Liver (tissue), 9 donors: ENCODE measurements around the gene LURAP1L. TPM values are rescaled to one million over a fixed set of nuclear protein-coding genes. Genes with fewer than 3 reads are reported as not detected.

Experiments used
- DNase-seq: peaks from one replicate; pipeline ENCODE4 v3.0.0-alpha.2; 2017; ENCODE audit warnings: low spot score
- H3K27ac ChIP-seq, 2 donors: one replicate each; pipeline ENCODE4 v1.7.0; 2013; ENCODE audit warnings: inconsistent platforms in 2 of 2, low read length in 2 of 2, control low read depth in 1 of 2, low read depth in 1 of 2, mild to moderate bottlenecking in 1 of 2
- H3K27me3 ChIP-seq, 4 donors: one replicate each; pipeline versions ENCODE4 v1.6.1 to v1.7.0; 2013; ENCODE audit warnings: low read length in 3 of 4, inconsistent platforms in 1 of 4, mild to moderate bottlenecking in 1 of 4, moderate library complexity in 1 of 4; ENCODE audit not compliant: control insufficient read depth in 4 of 4, insufficient read depth in 4 of 4
- H3K36me3 ChIP-seq, 4 donors: one replicate each; pipeline versions ENCODE4 v1.6.1 to v1.7.0; 2013; ENCODE audit warnings: low read length in 3 of 4, mild to moderate bottlenecking in 3 of 4, low read depth in 1 of 4, moderate library complexity in 1 of 4; ENCODE audit not compliant: control insufficient read depth in 4 of 4, insufficient read depth in 3 of 4
- H3K4me1 ChIP-seq, 4 donors: one replicate each; pipeline versions ENCODE4 v1.6.1 to v1.7.0; 2013; ENCODE audit warnings: low read length in 3 of 4, mild to moderate bottlenecking in 3 of 4, moderate library complexity in 1 of 4; ENCODE audit not compliant: control insufficient read depth in 4 of 4, insufficient read depth in 4 of 4
- H3K4me3 ChIP-seq, 3 donors: one replicate each; pipeline versions ENCODE4 v1.6.1 to v1.7.0; 2013; ENCODE audit warnings: low read length in 3 of 3, control low read depth in 1 of 3, low read depth in 1 of 3, mild to moderate bottlenecking in 1 of 3
- H3K9ac ChIP-seq, 2 donors: one replicate each; pipeline ENCODE4 v1.7.0; 2013; ENCODE audit warnings: low read length in 2 of 2, mild to moderate bottlenecking in 2 of 2, moderate library complexity in 2 of 2, control low read depth in 1 of 2, low read depth in 1 of 2
- H3K9me3 ChIP-seq, 4 donors: one replicate each; pipeline versions ENCODE4 v1.6.1 to v1.7.0; 2013; ENCODE audit warnings: low read length in 3 of 4; ENCODE audit not compliant: control insufficient read depth in 4 of 4
- EGR1 ChIP-seq, 2 donors: IDR thresholded peaks; 2 replicates each; pipeline ENCODE4 v1.6.1; 2016 to 2018; ENCODE audit warnings: antibody characterized with exemption in 2 of 2, low read depth in 2 of 2
- FOXA1 ChIP-seq: IDR thresholded peaks from 2 replicates; pipeline ENCODE4 v1.6.1; 2016; ENCODE audit warnings: antibody characterized with exemption
- FOXA2 ChIP-seq: IDR thresholded peaks from 2 replicates; pipeline ENCODE4 v1.6.1; 2016; ENCODE audit warnings: antibody characterized with exemption
- GABPA ChIP-seq, 2 donors: IDR thresholded peaks in 1 of 2; conservative IDR thresholded peaks in 1 of 2; 2 replicates each; pipeline ENCODE4 v1.6.1; 2016; ENCODE audit warnings: antibody characterized with exemption in 2 of 2, mild to moderate bottlenecking in 1 of 2, moderate library complexity in 1 of 2
- HNF4G ChIP-seq: IDR thresholded peaks from 2 replicates; pipeline ENCODE4 v1.6.1; 2016; ENCODE audit warnings: antibody characterized with exemption
- NR2F2 ChIP-seq: IDR thresholded peaks from 2 replicates; pipeline ENCODE4 v1.6.1; 2016; ENCODE audit warnings: antibody characterized with exemption
- RAD21 ChIP-seq, 2 donors: IDR thresholded peaks; 2 replicates each; pipeline ENCODE4 v1.6.1; 2016; ENCODE audit warnings: antibody characterized with exemption in 2 of 2, mild to moderate bottlenecking in 2 of 2
- RXRA ChIP-seq, 2 donors: IDR thresholded peaks; 2 replicates each; pipeline ENCODE4 v1.6.1; 2017 to 2018; ENCODE audit warnings: antibody characterized with exemption in 2 of 2, mild to moderate bottlenecking in 1 of 2
- SP1 ChIP-seq: IDR thresholded peaks from 2 replicates; pipeline ENCODE4 v1.6.1; 2018; ENCODE audit warnings: antibody characterized with exemption, mild to moderate bottlenecking
- TAF1 ChIP-seq: conservative IDR thresholded peaks from 2 replicates; pipeline ENCODE4 v1.6.1; 2016; ENCODE audit warnings: antibody characterized with exemption, mild to moderate bottlenecking
- YY1 ChIP-seq: IDR thresholded peaks from 2 replicates; pipeline ENCODE4 v1.6.1; 2016; ENCODE audit warnings: antibody characterized with exemption, mild to moderate bottlenecking
- WGBS: extraction: QIAGEN DNeasy Blood & Tissue Kit; methylation state at CpG from one replicate; pipeline ENCODE4 v1.1.7; 2013; 5-methylcytosine and 5-hydroxymethylcytosine counted together
- polyA plus RNA-seq, 2 donors: library from polyadenylated mRNA; stranded (reverse) in 1 of 2; unstranded in 1 of 2; fragments of 200-250 nt in 1 of 2; fragments of >200 nt in 1 of 2; fragmentation: Nextera tagmentation in 1 of 2; extraction: Ambion mirVana in 1 of 2; gene quantifications; one replicate each; pipeline versions ENCODE4 v1.2.1 to v1.2.3, GENCODE V29; 2013 to 2015
- total RNA-seq, 2 donors: library from RNA; depleted of rRNA; stranded (reverse); fragments of >200 nt; gene quantifications; one replicate each; pipeline ENCODE4 v1.2.3, GENCODE V29; 2014
- TF ChIP-seq, protein P1 (sequence below): IDR thresholded peaks from 2 replicates; pipeline ENCODE4 v1.6.1; 2016; ENCODE audit warnings: antibody characterized with exemption
- TF ChIP-seq, protein P2 (sequence below): IDR thresholded peaks from 2 replicates; pipeline ENCODE4 v1.6.1; 2016; ENCODE audit warnings: antibody characterized with exemption
- donor health status: healthy.
- donor health status: healthy.
- donor health status: healthy.
- donor health status: healthy.
- donor health status: healthy.

The LURAP1L gene
- total and polyA plus RNA-seq, 4 donors: 4.2 to 18.6 (median 8.9) TPM

DNA sequence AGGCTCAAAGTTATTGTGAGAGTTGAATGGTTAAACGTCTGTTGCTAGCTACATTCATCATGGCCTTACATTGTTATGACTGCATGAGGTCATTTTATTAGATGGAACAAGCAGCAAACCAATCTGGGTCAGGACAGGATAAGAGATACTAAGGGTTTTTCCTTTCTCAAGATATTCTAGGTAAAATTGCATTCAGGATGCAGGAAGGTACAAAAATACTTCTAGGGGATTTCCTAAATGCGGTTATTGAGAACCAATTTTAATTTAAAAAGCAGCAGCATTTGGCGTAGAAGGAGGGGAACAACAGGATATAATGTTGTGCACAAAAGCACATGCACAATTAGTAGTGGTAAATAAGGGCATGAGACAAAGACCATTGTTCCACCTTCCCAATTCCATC is 39.2 kb upstream of the LURAP1L start:
- no peaks in the 10 kb centered on the region for H3K27me3 ChIP-seq
- H3K4me3 ChIP-seq: no peak overlapping the region
- no peaks in the 10 kb centered on the region for H3K36me3 ChIP-seq
- 46% methylated on average over 3 of the region's 3 CpGs for WGBS
- H3K9ac ChIP-seq: no peak overlapping the region
- no peak for DNase-seq
- peaks cover 0 to 5% (median under 1%) of the 10 kb centered on the region in 4 donors for H3K9me3 ChIP-seq
- no peak overlapping the region for H3K27ac ChIP-seq
- no peak for TF ChIP-seq EGR1 (IDR thresholded peaks at IDR 0.05; ENCODE audit: low read depth in 2 of 2)
- TF ChIP-seq, protein P1, sequence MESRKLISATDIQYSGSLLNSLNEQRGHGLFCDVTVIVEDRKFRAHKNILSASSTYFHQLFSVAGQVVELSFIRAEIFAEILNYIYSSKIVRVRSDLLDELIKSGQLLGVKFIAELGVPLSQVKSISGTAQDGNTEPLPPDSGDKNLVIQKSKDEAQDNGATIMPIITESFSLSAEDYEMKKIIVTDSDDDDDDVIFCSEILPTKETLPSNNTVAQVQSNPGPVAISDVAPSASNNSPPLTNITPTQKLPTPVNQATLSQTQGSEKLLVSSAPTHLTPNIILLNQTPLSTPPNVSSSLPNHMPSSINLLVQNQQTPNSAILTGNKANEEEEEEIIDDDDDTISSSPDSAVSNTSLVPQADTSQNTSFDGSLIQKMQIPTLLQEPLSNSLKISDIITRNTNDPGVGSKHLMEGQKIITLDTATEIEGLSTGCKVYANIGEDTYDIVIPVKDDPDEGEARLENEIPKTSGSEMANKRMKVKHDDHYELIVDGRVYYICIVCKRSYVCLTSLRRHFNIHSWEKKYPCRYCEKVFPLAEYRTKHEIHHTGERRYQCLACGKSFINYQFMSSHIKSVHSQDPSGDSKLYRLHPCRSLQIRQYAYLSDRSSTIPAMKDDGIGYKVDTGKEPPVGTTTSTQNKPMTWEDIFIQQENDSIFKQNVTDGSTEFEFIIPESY: no peak
- no peak for TF ChIP-seq RXRA (IDR thresholded peaks at IDR 0.05)
- no peak for TF ChIP-seq NR2F2
- TF ChIP-seq RAD21 (IDR thresholded peaks at IDR 0.05): no peak
- TF ChIP-seq TAF1: no peak
- TF ChIP-seq FOXA1: no peak
- TF ChIP-seq, protein P2, sequence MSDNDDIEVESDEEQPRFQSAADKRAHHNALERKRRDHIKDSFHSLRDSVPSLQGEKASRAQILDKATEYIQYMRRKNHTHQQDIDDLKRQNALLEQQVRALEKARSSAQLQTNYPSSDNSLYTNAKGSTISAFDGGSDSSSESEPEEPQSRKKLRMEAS: no peak
- TF ChIP-seq HNF4G: no peak
- no peak for TF ChIP-seq GABPA (IDR thresholded peaks at IDR 0.05 in 1 of 2, conservative IDR thresholded peaks at IDR 0.05 in 1 of 2)
- TF ChIP-seq SP1: no peak
- no peak for TF ChIP-seq YY1
- no peaks in the 10 kb centered on the region for H3K4me1 ChIP-seq

DNA sequence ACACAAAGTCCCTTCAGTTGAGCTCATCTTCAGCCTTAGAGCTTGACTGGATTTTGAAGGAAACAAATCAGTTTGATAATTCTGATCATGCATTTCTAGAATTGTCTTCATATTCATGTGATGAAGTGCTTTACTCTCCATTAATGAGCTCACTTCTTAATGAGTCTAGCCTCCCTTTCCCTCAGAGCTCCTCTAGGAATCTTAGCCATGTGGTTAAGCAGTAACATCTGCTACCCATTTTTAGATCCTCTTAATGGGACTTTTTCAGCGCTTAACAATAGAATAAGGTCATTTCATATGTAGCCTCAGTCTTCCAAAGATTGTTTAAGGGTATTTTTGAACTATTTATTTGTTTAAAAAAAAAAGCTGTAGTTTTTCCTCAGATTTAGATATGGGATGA is 36.9 kb upstream of the LURAP1L start:
- DNase-seq: no peak
- no peak overlapping the region for H3K9ac ChIP-seq
- H3K4me1 ChIP-seq: no peaks in the 10 kb centered on the region
- H3K36me3 ChIP-seq: no peaks in the 10 kb centered on the region
- TF ChIP-seq EGR1 (IDR thresholded peaks at IDR 0.05; ENCODE audit: low read depth in 2 of 2): no peak
- H3K27me3 ChIP-seq: no peaks in the 10 kb centered on the region
- H3K9me3 ChIP-seq: peaks cover 0 to 5% (median under 1%) of the 10 kb centered on the region in 4 donors
- no peak overlapping the region for H3K27ac ChIP-seq
- H3K4me3 ChIP-seq: no peak overlapping the region
- 0% methylated on average over 1 of the region's 1 CpG for WGBS

DNA sequence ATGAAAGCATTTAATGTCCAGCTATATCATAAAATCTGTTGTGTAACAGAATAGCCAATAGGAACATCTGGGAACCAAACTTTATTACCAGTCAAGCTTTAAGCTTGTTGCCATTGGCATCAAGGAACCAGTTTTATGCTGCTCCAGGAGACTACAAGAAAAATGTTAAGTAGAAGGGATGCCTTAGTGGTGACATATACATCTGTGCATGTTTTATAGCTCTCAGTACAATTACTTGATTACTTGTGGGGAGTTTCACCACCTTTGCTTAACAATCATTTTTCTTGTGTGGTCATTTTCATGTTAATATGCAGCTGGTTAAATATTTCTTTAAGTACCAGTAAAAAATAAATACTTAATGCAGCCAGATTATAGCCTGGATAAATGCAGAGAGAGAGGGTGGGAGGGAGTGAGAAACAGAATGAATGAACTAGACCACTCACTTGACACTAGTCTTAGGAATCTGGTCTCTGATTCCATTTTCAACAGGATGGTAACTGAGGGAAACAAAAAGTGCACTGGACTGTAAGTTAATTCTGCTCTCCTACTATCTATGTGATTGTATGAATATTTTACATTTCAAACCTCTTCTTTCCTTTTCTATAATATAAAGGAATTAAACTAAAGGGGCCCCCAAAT is 35.7 kb upstream of the LURAP1L start:
- H3K27me3 ChIP-seq: no peaks in the 10 kb centered on the region
- H3K36me3 ChIP-seq: no peaks in the 10 kb centered on the region
- H3K27ac ChIP-seq: no peak overlapping the region
- H3K9me3 ChIP-seq: peaks cover 0 to 5% (median under 1%) of the 10 kb centered on the region in 4 donors
- H3K4me1 ChIP-seq: no peaks in the 10 kb centered on the region
- no peak overlapping the region for H3K4me3 ChIP-seq
- no peak overlapping the region for H3K9ac ChIP-seq
- DNase-seq: no peak
- TF ChIP-seq EGR1 (IDR thresholded peaks at IDR 0.05; ENCODE audit: low read depth in 2 of 2) (no peak), FOXA2 (no peak)

DNA sequence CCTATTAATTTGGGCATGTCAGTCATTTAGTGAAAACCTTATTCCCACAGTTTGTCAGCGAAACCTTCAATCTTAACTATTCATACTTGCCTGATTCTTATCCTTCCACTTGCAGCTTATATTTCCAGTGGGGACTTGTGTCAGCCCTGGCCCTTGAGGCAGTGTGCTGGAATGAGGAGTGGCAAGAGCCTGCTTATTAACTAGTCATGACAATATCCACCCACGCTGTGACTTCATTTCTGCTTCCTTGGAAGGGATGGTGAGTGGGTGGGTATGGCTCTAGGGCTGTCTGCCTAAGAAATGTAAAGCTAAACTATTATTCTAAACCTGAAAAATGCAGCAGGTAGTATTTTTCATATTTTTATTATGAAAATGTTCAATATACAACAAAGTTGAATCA is 34.0 kb upstream of the LURAP1L start:
- H3K9ac ChIP-seq: no peak overlapping the region
- H3K36me3 ChIP-seq: no peaks in the 10 kb centered on the region
- H3K9me3 ChIP-seq: no peaks in the 10 kb centered on the region
- no peak for TF ChIP-seq GABPA (IDR thresholded peaks at IDR 0.05 in 1 of 2, conservative IDR thresholded peaks at IDR 0.05 in 1 of 2)
- no peaks in the 10 kb centered on the region for H3K27me3 ChIP-seq
- no peak overlapping the region for H3K27ac ChIP-seq
- no peak overlapping the region for H3K4me3 ChIP-seq
- WGBS: 67% methylated on average over 2 of the region's 2 CpGs
- DNase-seq: no peak
- H3K4me1 ChIP-seq: no peaks in the 10 kb centered on the region
